ENCODE results near the gene MAP9. TPM values are rescaled to one million over a fixed set of nuclear protein-coding genes. Genes with fewer than 3 reads are reported as not detected.
"Not testable (repeated sequence)": the region's sequence is repeated elsewhere in the genome, so short reads cannot be mapped to it uniquely, and the experiment has no call there.

MAP9 gene
- total RNA-seq, 2 donors from 2014 or later = 8.0 to 9.9 TPM

- Mint-ChIP-seq H3K4me1 (ENCODE audit: low read depth) (no peaks in the 10 kb centered on the region), H3K27me3 (ENCODE audit: low read depth) (peaks cover 9% of the 10 kb centered on the region), H3K27ac (no peak overlapping the region), H3K36me3 (ENCODE audit: insufficient read depth in 2 of 2) (no peaks in the 10 kb centered on the region), H3K9me3 (peaks cover 0 to 11% of the 10 kb centered on the region in 2 donors), H3K4me3 (no peak overlapping the region)
- no peak for DNase-seq
- no peak for ATAC-seq (replicated peaks in 1 of 2)
These were observed 40.5 kb downstream of the MAP9 start for GRCh38 chr4:155336242-155336641.

- no peak for ATAC-seq (replicated peaks in 1 of 2)
- Mint-ChIP-seq H3K9me3 (peaks cover 0 to 6% of the 10 kb centered on the region in 2 donors), H3K27ac (no peak overlapping the region), H3K4me3 (no peak overlapping the region), H3K36me3 (ENCODE audit: insufficient read depth in 2 of 2) (no peaks in the 10 kb centered on the region), H3K4me1 (ENCODE audit: low read depth) (no peaks in the 10 kb centered on the region), H3K27me3 (ENCODE audit: low read depth) (peaks cover 7% of the 10 kb centered on the region)
- no peak for DNase-seq
These were observed 45.3 kb downstream of the MAP9 start for GRCh38 chr4:155331478-155331877.

GRCh38 chr4:155322782-155323181, 54.0 kb downstream of the MAP9 start:
- DNase-seq (no peak), ATAC-seq (replicated peaks in 1 of 2) (no peak)
- Mint-ChIP-seq H3K4me3 (no peak overlapping the region), H3K4me1 (ENCODE audit: low read depth) (no peaks in the 10 kb centered on the region), H3K9me3 (no peaks in the 10 kb centered on the region), H3K27me3 (ENCODE audit: low read depth) (peaks cover 15% of the 10 kb centered on the region), H3K27ac (no peak overlapping the region), H3K36me3 (ENCODE audit: insufficient read depth in 2 of 2) (no peaks in the 10 kb centered on the region)

GRCh38 chr4:155321006-155321405, 55.8 kb downstream of the MAP9 start:
- Mint-ChIP-seq H3K27me3 (ENCODE audit: low read depth) (peaks cover 15% of the 10 kb centered on the region), H3K9me3 (no peaks in the 10 kb centered on the region), H3K4me1 (ENCODE audit: low read depth) (no peaks in the 10 kb centered on the region), H3K27ac (no peak overlapping the region), H3K36me3 (ENCODE audit: insufficient read depth in 2 of 2) (no peaks in the 10 kb centered on the region), H3K4me3 (no peak overlapping the region)
- DNase-seq = no peak
- no peak for ATAC-seq (replicated peaks in 1 of 2)

- ATAC-seq (replicated peaks in 1 of 2) = no peak
- Mint-ChIP-seq H3K9me3 (peaks cover 0 to 1% of the 10 kb centered on the region in 2 donors), H3K27ac (no peak overlapping the region), H3K27me3 (ENCODE audit: low read depth) (peaks cover 18% of the 10 kb centered on the region), H3K4me3 (no peak overlapping the region), H3K4me1 (ENCODE audit: low read depth) (no peaks in the 10 kb centered on the region), H3K36me3 (ENCODE audit: insufficient read depth in 2 of 2) (no peaks in the 10 kb centered on the region)
- no peak for DNase-seq
These were observed 57.2 kb downstream of the MAP9 start for GRCh38 chr4:155319516-155319915.

- not testable (repeated sequence) for DNase-seq; H3K4me3 Mint-ChIP-seq; H3K9me3 Mint-ChIP-seq; ATAC-seq (replicated peaks in 1 of 2); H3K4me1 Mint-ChIP-seq (ENCODE audit: low read depth); H3K27ac Mint-ChIP-seq; H3K36me3 Mint-ChIP-seq (ENCODE audit: insufficient read depth in 2 of 2)
- H3K27me3 Mint-ChIP-seq (ENCODE audit: low read depth) = peaks cover 12% of the 10 kb centered on the region
These were observed 64.7 kb downstream of the MAP9 start for GRCh38 chr4:155312027-155312426.

GRCh38 chr4:155307731-155308277, 69.0 kb downstream of the MAP9 start:
- H3K36me3 Mint-ChIP-seq (ENCODE audit: insufficient read depth in 2 of 2) = no peaks in the 10 kb centered on the region
- H3K27ac Mint-ChIP-seq = no peak overlapping the region
- DNase-seq (no peak), ATAC-seq (replicated peaks in 1 of 2) (no peak)
- H3K27me3 Mint-ChIP-seq (ENCODE audit: low read depth) = peaks cover 6% of the 10 kb centered on the region
- H3K9me3 Mint-ChIP-seq = no peaks in the 10 kb centered on the region
- H3K4me3 Mint-ChIP-seq = no peak overlapping the region
- H3K4me1 Mint-ChIP-seq (ENCODE audit: low read depth) = no peaks in the 10 kb centered on the region

- peaks cover 6% of the 10 kb centered on the region for H3K27me3 Mint-ChIP-seq (ENCODE audit: low read depth)
- no peaks in the 10 kb centered on the region for H3K4me1 Mint-ChIP-seq (ENCODE audit: low read depth)
- DNase-seq (no peak), ATAC-seq (replicated peaks in 1 of 2) (no peak)
- no peaks in the 10 kb centered on the region for H3K36me3 Mint-ChIP-seq (ENCODE audit: insufficient read depth in 2 of 2)
- H3K4me3 Mint-ChIP-seq = no peak overlapping the region
- no peak overlapping the region for H3K27ac Mint-ChIP-seq
- no peaks in the 10 kb centered on the region for H3K9me3 Mint-ChIP-seq
These were observed 71.1 kb downstream of the MAP9 start for GRCh38 chr4:155305619-155306018.

- Mint-ChIP-seq H3K4me3 (no peak overlapping the region), H3K27me3 (ENCODE audit: low read depth) (peaks cover 6% of the 10 kb centered on the region), H3K4me1 (ENCODE audit: low read depth) (no peaks in the 10 kb centered on the region), H3K9me3 (peaks cover 0 to under 1% of the 10 kb centered on the region in 2 donors), H3K36me3 (ENCODE audit: insufficient read depth in 2 of 2) (no peaks in the 10 kb centered on the region), H3K27ac (no peak overlapping the region)
- DNase-seq (no peak), ATAC-seq (replicated peaks in 1 of 2) (no peak)
These were observed 72.4 kb downstream of the MAP9 start for GRCh38 chr4:155304375-155304774.

- H3K9me3 Mint-ChIP-seq = peaks cover 4 to 7% of the 10 kb centered on the region in 2 donors
- no peaks in the 10 kb centered on the region for H3K27me3 Mint-ChIP-seq (ENCODE audit: low read depth)
- H3K36me3 Mint-ChIP-seq (ENCODE audit: insufficient read depth in 2 of 2) = no peaks in the 10 kb centered on the region
- no peak for ATAC-seq (replicated peaks in 1 of 2)
- H3K27ac Mint-ChIP-seq = no peak overlapping the region
- DNase-seq = no peak
- H3K4me3 Mint-ChIP-seq = no peak overlapping the region
- no peaks in the 10 kb centered on the region for H3K4me1 Mint-ChIP-seq (ENCODE audit: low read depth)
These were observed 77.7 kb downstream of the MAP9 start for GRCh38 chr4:155299103-155299502.

Other genes with a start within 250 kb of the MAP9 start
- gene NPY2R, start 168.3 kb downstream of the MAP9 start, total RNA-seq = not detected